IMR-90 (cell line): ENCODE results near the gene GIPR. TPM values are rescaled to one million over a fixed set of nuclear protein-coding genes. Genes with fewer than 3 reads are reported as not detected.
"Not testable (repeated sequence)": the region's sequence is repeated elsewhere in the genome, so short reads cannot be mapped to it uniquely, and the experiment has no call there.

Source experiments
- ATAC-seq: fragments of 200-7000 bp; cut with Tn5 transposase; 2 replicates; pipeline ENCODE4 v1.9.1; 2020; ENCODE audit warnings: low read depth, mild to moderate bottlenecking, moderate library complexity
- BruUV-seq: library from RNA; stranded (reverse); fragments of 400-500 nt; replicated peaks from 2 replicates; lab custom pipeline; 2021; lab: Mats Ljungman, UMichigan
- CTCF ChIA-PET: fragments of 300-600 bp; formaldehyde crosslinking; extraction: SDS; loops from one replicate; lab custom pipeline; 2021; ENCODE audit warnings: antibody characterized with exemption; lab: Yijun Ruan, JAX
- POLR2A ChIA-PET: fragments of 300-600 bp; sonication (Branson Sonifier 250); formaldehyde crosslinking; loops from one replicate; lab custom pipeline; 2022; ENCODE audit warnings: antibody characterized with exemption; ENCODE audit not compliant: unreplicated experiment; lab: Charles Lee
- DNase-seq: peaks from one replicate; pipeline ENCODE4 v3.0.0; 2013
- H2AFZ ChIP-seq: replicated peaks from 2 replicates; pipeline ENCODE3; 2013; ENCODE audit warnings: low read length, mild to moderate bottlenecking; ENCODE audit not compliant: poor library complexity
- H2AK5ac ChIP-seq: 2 replicates; pipeline ENCODE4 v1.6.1; 2013; ENCODE audit warnings: low read depth, low read length, inconsistent platforms
- H2AK9ac ChIP-seq: replicated peaks from 2 replicates; pipeline ENCODE3; 2013; ENCODE audit warnings: mild to moderate bottlenecking, low read depth, low read length, moderate library complexity; ENCODE audit not compliant: poor library complexity
- H2BK120ac ChIP-seq: 2 replicates; pipeline ENCODE4 v1.6.1; 2013; ENCODE audit warnings: low read depth, low read length, inconsistent platforms
- H2BK15ac ChIP-seq: 3 replicates; pipeline ENCODE4 v1.6.1; 2013; ENCODE audit warnings: low read depth, low read length, inconsistent platforms
- H2BK20ac ChIP-seq: 2 replicates; pipeline ENCODE4 v1.6.1; 2013; ENCODE audit warnings: low read depth, mild to moderate bottlenecking, inconsistent platforms, low read length, moderate library complexity
- H2BK5ac ChIP-seq: 2 replicates; pipeline ENCODE4 v1.6.1; 2013; ENCODE audit warnings: mild to moderate bottlenecking, low read depth, low read length, inconsistent platforms; ENCODE audit not compliant: poor library complexity, severe bottlenecking
- H3K14ac ChIP-seq: replicated peaks from 2 replicates; pipeline ENCODE4 v1.6.1; 2013; ENCODE audit warnings: low read depth, low read length, inconsistent platforms
- H3K18ac ChIP-seq: 2 replicates; pipeline ENCODE4 v1.6.1; 2013; ENCODE audit warnings: low read depth, low read length, control low read depth
- H3K23ac ChIP-seq: 2 replicates; pipeline ENCODE4 v1.6.1; 2013; ENCODE audit warnings: low read depth, low read length, inconsistent platforms
- H3K27ac ChIP-seq: 2 replicates; pipeline ENCODE4 v1.5.1; 2013; ENCODE audit warnings: mild to moderate bottlenecking, control low read depth, low read length; ENCODE audit not compliant: insufficient read depth
- H3K27me3 ChIP-seq: 2 replicates; pipeline ENCODE4 v1.6.1; 2013; ENCODE audit warnings: low read length; ENCODE audit not compliant: control insufficient read depth, insufficient read depth
- H3K36me3 ChIP-seq: 2 replicates; pipeline ENCODE4 v1.6.1; 2013; ENCODE audit warnings: low read length, mixed read lengths; ENCODE audit not compliant: control insufficient read depth, insufficient read depth
- H3K4ac ChIP-seq: 2 replicates; pipeline ENCODE4 v1.6.1; 2013; ENCODE audit warnings: low read depth, low read length, inconsistent platforms
- H3K4me1 ChIP-seq: 2 replicates; pipeline ENCODE4 v1.6.1; 2013; ENCODE audit warnings: low read length, mixed read lengths; ENCODE audit not compliant: control insufficient read depth, insufficient read depth
- H3K4me2 ChIP-seq: 2 replicates; pipeline ENCODE4 v1.6.1; 2013; ENCODE audit warnings: low read depth, mild to moderate bottlenecking, control low read depth, low read length, moderate library complexity
- H3K4me3 ChIP-seq: 2 replicates; pipeline ENCODE4 v1.5.1; 2013; ENCODE audit warnings: low read depth, mild to moderate bottlenecking, control low read depth, low read length, moderate library complexity; ENCODE audit not compliant: insufficient read depth
- H3K56ac ChIP-seq: 2 replicates; pipeline ENCODE4 v1.6.1; 2013; ENCODE audit warnings: low read length, inconsistent platforms; ENCODE audit not compliant: insufficient read depth; ENCODE audit errors: extremely low read depth
- H3K79me1 ChIP-seq, 2 experiments: 2 replicates each; pipeline ENCODE4 v1.6.1; 2013; ENCODE audit warnings: low read length in 2 of 2, inconsistent platforms in 1 of 2, low read depth in 1 of 2
- H3K9ac ChIP-seq: 2 replicates; pipeline ENCODE4 v1.6.1; 2013; ENCODE audit warnings: low read depth, low read length, control low read depth
- H3K9me1 ChIP-seq: 2 replicates; pipeline ENCODE4 v1.6.1; 2013; ENCODE audit warnings: low read length, inconsistent platforms; ENCODE audit not compliant: insufficient read depth
- H3K9me3 ChIP-seq: 2 replicates; pipeline ENCODE4 v1.6.1; 2013; ENCODE audit warnings: low read length; ENCODE audit not compliant: control insufficient read depth, insufficient read depth
- H4K20me1 ChIP-seq: 2 replicates; pipeline ENCODE4 v1.6.1; 2013; ENCODE audit warnings: low read length, inconsistent platforms; ENCODE audit not compliant: insufficient read depth
- H4K5ac ChIP-seq: 2 replicates; pipeline ENCODE4 v1.6.1; 2013; ENCODE audit warnings: mild to moderate bottlenecking, low read depth, low read length, control low read depth
- H4K8ac ChIP-seq, 2 experiments: 2 replicates each; pipeline ENCODE4 v1.6.1; 2013; ENCODE audit warnings: low read depth in 2 of 2, low read length in 2 of 2, control low read depth in 1 of 2, inconsistent platforms in 1 of 2
- H4K91ac ChIP-seq: 2 replicates; pipeline ENCODE4 v1.6.1; 2013; ENCODE audit warnings: low read depth, low read length, inconsistent platforms; ENCODE audit not compliant: insufficient read depth
- CEBPB ChIP-seq: IDR thresholded peaks from 2 replicates; pipeline ENCODE4 v1.6.1; 2012; ENCODE audit warnings: low read depth, low read length, improper control_type of control experiment
- WGBS, 2 experiments: methylation state at CpG; one replicate each; pipeline versions ENCODE4 v1.1.5 to v1.1.7; 2013; ENCODE audit warnings: missing lambda C conversion rate in 2 of 2; ENCODE audit not compliant: insufficient read length in 1 of 2; ENCODE audit errors: extremely low coverage in 2 of 2; 5-methylcytosine and 5-hydroxymethylcytosine counted together
- dilution Hi-C: fragments of 300-500 bp; cut with HindIII; formaldehyde crosslinking; loops from one replicate; pipeline ENCODE4 v1.14.3; 2018; ENCODE audit warnings: low sequenced_read_pairs; ENCODE audit not compliant: unreplicated experiment
- in situ Hi-C: fragments of 300-500 bp; cut with MboI; formaldehyde crosslinking; loops from 3 replicates; pipeline ENCODE4 v1.14.3; 2019; ENCODE audit warnings: low sequenced_read_pairs, inconsistent platforms, mixed read lengths
- intact Hi-C: fragments of 100-400 bp; cut with micrococcal nuclease; formaldehyde crosslinking; loops from 2 replicates; pipeline ENCODE4 v1.10.0; 2022
- polyA plus RNA-seq, 3 experiments: library from polyadenylated mRNA; depleted of rRNA; stranded (reverse); fragments of >200 nt; gene quantifications; 2 replicates each; pipeline ENCODE4 v1.2.3, GENCODE V29; 2012; ENCODE audit warnings: low replicate concordance in 1 of 3
- total RNA-seq: library from RNA; depleted of rRNA; stranded (reverse); fragments of >200 nt; gene quantifications from 2 replicates; pipeline ENCODE4 v1.2.3, GENCODE V29; 2012

GIPR gene
- total and polyA plus RNA-seq, 2 of the 4 experiments (the other 2 are of a cell fraction), result 0.18 to 1.2 TPM

DNA sequence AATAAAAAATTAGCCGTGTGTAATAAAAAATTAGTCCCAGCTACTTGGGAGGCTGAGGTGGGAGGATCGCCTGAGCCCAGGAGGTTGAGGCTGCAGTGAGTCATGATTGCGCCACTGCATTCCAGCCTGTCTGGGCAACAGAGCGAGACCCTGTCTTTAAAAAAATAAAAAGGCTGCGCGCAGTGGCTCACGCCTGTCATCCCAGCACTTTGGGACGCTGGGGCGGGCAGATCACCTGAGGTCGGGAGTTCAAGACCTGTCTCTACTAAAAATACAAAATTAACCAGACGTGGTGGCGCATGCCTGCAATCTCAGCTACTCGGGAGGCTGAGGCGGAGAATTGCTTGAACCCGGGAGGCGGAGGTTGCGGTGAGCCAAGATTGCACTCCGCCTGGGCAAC lies 60.7 kb downstream of the GIPR start:
- peaks cover 38 to 63% of the 10 kb centered on the region in 2 experiments for H3K79me1 ChIP-seq
- H2AK5ac ChIP-seq, H3K9ac ChIP-seq, H2AK9ac ChIP-seq, H3K9me3 ChIP-seq, H2BK5ac ChIP-seq, H3K27ac ChIP-seq, H3K27me3 ChIP-seq, intact Hi-C loops, BruUV-seq, H4K8ac ChIP-seq, H3K9me1 ChIP-seq, H2BK120ac ChIP-seq, H4K91ac ChIP-seq, H2BK15ac ChIP-seq, H3K4me2 ChIP-seq, H4K20me1 ChIP-seq, H3K56ac ChIP-seq, dilution Hi-C loops, DNase-seq, H3K18ac ChIP-seq, H2BK20ac ChIP-seq, H2AFZ ChIP-seq, H3K14ac ChIP-seq, H3K36me3 ChIP-seq, H3K4ac ChIP-seq, in situ Hi-C loops, POLR2A ChIA-PET, CTCF ChIA-PET, H3K23ac ChIP-seq, H4K5ac ChIP-seq, H3K4me1 ChIP-seq, H3K4me3 ChIP-seq, ATAC-seq: not testable (repeated sequence)
- WGBS, 2 experiments, result 86% methylated on average over 6 of the region's 18 CpGs; no CpG with 5 or more reads in 1 of the 2 experiments
- TF ChIP-seq CEBPB, result 0 out of 2 replicates have a peak, but pooled peaks have one; percentile 31
